GM04504 (cell line): Measurements from ENCODE around the gene ZNF385B.
A peak's percentile ranks its signal among the peaks of the same experiment; 100 is the strongest.
"Not testable (repeated sequence)": the region's sequence is repeated elsewhere in the genome, so short reads cannot be mapped to it uniquely, and the experiment has no call there.

Source experiments
- DNase-seq: peaks from one replicate; pipeline ENCODE4 v3.0.0-alpha.2; 2012; ENCODE audit warnings: low read depth

ZNF385B gene

GRCh38 chr2:179631769-179632385, 229.5 kb downstream of the ZNF385B start:
- not testable (repeated sequence) for DNase-seq

GRCh38 chr2:179629776-179630175, 231.6 kb downstream of the ZNF385B start:
- not testable (repeated sequence) for DNase-seq

GRCh38 chr2:179626261-179626660, 235.2 kb downstream of the ZNF385B start:
- no peak for DNase-seq

DNA sequence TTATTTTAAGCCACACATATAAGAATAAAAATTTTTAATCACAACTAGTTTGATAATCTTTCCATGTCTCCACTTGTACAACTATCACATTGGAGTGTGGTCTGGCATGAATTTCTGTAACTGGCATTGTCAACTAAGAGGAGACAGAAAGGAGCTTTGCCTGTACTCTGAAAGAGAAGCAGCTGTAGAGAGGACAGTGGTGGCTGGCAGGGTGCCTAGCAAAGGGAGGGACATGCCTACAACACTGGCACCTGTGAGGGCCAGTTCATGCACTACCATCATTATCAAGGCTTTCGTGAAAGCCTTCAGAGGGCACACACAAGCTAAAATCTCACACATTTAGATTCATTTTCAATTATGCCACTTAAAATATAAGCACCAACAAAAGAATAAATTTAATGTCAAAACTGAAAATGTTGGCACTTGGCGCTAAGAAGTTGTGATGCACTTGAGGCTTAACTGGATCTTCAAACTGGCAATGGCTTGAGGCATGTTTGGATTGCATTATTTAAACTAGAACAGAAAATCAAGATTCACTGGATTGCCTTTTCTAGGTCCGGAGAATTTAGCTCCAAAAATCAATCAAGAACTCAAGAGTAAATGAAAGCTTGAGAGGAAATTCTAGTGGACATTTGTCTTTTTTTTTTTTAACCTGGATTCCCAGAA, 238.6 kb downstream of the ZNF385B start:
- DNase-seq = no peak

DNA sequence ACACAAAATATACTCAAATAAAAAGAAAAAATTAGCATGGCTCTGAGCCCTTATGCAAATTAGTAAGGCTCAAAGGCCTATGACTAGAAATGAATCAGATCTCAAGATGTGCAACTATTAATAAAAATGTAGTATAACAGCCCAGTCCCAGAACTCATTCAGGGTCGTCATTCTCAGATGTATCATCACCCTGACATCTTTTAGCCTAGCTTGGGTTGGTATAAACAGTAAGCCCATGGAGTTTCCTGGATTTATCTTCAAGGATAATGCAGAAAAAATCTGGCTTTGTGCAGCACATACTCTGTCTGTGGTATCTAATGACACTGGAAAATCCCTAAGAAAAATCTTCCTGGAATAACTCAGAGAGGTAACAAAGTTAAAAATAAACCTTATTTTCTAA, 239.3 kb downstream of the ZNF385B start:
- DNase-seq = no peak

- DNase-seq = no peak
These were observed 241.4 kb downstream of the ZNF385B start for GRCh38 chr2:179619947-179620467.

DNA sequence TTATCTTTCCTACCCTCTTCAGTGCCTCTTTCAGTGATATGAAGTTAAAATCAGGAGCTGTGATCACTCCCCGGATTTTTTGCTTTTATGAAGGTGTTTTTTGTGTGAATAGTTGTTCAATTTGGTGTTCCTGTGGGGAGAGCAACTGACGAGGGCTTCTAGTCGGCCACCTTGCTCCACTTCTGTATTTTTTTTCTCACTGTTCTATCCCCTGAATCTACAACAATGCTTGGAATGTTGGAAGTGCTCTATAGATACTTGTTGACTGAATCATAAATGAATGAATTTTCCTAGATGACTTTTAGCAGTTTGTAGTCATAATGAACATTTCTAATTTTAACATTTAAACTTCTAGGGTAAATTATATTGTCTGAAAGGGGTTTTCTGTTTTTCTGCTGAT, 247.3 kb downstream of the ZNF385B start:
- no peak for DNase-seq

DNA sequence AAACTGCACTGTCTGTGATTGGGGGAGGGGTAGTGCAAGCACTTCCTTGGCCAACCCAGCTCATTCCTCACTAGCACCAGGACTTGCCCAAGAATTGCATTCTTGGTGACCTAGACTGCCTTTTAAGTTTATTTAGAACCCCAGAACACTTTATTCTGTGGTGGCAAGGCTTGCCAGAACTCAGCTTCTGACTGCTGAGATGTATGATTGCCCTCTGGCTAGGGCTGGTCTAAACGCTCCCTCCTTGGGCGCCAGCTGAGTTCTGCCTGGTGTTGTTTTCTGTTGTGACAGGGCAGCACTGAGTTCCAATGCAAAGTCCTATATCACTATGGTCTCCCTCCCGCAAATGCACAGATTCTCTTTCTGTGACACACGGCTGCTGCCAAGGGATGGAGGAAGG, 247.7 kb downstream of the ZNF385B start:
- no peak for DNase-seq

DNA sequence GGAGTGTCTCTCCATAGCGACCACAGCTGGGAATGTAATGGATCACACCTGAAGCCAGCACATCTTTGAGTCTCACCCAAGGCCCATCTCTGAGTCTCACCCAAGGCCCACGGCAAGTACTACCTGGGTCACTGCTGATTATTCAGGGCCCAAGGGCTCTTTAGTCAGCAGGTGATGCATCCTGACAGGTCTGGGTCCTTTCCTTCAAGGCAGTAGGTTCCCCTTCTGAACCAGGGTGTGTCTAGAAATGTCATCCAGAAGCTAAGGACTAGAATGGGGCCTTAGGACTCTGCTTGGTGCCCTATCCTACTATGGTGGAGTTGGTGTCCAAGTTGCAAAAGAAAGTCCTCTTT, 248.1 kb downstream of the ZNF385B start:
- no peak for DNase-seq

- no peak for DNase-seq
These were observed 248.7 kb downstream of the ZNF385B start for GRCh38 chr2:179612591-179613298.

- DNase-seq = peak; percentile 85
These were observed 249.3 kb downstream of the ZNF385B start for GRCh38 chr2:179612108-179612507.

DNA sequence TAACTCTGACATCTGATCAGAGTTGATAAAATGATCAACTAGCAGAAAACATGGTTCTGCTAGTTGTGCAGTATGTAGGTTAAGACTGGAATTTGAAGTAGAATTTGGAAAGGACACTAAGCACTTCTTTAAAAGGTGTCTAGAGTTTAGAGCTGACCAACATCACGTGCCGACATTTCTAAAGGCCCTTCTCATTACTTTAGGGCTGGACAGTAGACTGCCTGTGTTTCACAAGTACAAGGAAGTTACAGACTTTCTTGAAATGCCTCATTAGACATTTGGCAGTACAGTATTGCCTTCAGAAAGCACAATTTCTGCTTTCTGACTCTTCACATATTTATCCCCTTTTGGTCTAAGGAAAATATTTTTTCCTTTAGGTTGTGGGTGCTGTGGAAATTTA, 255.3 kb downstream of the ZNF385B start:
- DNase-seq = no peak

DNA sequence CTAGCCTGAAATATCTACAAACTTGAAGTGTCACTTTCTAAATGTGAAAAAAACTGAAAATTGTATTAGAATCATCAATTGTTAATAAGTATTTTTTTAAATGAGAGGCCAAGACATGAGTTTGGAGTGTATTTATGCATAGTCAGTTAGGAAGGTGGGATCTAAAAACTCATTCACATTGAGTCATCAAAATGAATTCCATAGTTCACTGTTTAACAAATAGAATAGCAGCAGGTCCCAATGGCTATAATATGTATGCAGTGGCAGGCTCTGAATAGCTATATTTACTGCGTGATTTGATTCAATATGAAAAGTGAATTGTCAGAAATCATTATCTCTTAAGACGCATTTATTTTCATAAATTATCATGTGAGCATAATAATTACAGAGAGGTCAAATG, 256.1 kb downstream of the ZNF385B start:
- no peak for DNase-seq

- no peak for DNase-seq
These were observed 256.8 kb downstream of the ZNF385B start for GRCh38 chr2:179604598-179604997.

GRCh38 chr2:179602452-179602851, 259.0 kb downstream of the ZNF385B start:
- DNase-seq = no peak

- DNase-seq = no peak
These were observed 265.4 kb downstream of the ZNF385B start for GRCh38 chr2:179596018-179596417.

DNA sequence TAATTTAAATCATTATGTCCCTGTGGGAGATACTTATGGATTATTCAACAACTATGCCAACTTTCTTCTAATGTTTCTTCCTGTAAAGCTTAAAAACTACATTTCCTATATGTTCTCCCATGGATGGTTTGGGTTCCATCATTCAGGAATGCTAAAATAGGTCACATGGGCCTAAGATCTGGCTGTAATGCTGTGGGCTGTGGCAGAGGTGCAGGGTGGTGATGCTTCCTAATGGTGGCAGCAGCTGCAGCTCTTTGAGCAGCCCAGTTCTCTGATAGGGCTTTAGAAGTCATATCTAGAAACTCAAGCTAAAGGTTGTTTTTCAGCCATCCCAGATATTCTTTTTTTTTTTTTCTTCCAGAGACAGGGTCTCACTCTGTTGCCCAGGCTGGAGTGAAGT, 266.1 kb downstream of the ZNF385B start:
- DNase-seq = no peak

DNA sequence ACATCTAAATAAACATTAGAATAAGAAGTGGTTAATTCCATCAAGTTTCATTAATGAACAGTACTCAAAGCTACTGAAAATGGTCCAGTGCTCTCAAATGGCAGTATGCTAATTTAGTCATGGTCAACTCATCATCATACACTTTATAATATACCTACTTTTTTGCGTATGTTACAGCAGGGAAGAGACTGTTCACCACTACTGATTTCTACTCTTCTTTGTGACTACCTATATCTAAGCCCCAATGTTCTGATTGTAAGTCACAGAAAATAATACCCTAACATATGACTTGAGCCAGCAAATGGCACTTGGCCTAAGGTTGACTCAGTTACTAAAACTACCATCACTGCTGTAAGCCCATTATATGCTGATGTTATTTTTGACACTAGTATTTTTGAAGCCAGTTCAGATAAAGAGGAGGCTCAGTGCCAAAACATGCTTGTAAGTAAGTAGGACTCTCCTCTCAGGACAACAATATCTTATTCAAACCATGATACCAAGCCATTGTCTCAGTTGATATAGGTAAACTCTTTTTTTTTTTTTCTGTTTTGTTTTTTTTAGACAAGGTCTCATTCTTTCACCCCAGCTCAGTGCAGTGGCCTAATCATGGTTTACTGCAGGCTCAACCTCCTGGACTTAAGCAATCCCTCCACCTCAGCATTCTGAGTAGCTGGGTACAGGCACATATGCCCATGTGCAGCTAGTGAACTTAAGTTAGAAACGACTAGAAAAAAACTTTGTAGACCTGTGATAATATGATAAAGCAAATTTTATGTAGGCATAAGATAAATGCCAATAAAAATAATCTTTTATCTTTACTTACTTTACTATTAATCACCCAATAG, 266.9 kb downstream of the ZNF385B start:
- no peak for DNase-seq

DNA sequence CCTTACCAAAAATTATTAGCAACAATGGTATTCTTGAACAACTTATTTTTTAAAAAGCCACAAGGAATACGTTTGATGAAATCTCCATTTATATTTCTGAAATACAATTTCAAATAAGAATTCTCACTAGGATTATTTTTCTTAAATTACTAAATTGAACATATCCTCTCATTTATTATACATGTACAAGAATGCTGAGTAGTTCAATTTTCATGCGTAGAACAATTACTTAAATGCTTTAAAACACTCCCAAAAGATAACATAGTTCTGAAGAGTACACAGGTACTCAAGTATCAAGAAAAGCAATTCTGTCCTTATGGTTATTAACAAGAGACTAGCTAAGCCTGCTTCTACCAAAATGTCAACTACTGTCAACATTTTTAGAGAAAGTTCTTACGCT, 268.1 kb downstream of the ZNF385B start:
- no peak for DNase-seq

DNA sequence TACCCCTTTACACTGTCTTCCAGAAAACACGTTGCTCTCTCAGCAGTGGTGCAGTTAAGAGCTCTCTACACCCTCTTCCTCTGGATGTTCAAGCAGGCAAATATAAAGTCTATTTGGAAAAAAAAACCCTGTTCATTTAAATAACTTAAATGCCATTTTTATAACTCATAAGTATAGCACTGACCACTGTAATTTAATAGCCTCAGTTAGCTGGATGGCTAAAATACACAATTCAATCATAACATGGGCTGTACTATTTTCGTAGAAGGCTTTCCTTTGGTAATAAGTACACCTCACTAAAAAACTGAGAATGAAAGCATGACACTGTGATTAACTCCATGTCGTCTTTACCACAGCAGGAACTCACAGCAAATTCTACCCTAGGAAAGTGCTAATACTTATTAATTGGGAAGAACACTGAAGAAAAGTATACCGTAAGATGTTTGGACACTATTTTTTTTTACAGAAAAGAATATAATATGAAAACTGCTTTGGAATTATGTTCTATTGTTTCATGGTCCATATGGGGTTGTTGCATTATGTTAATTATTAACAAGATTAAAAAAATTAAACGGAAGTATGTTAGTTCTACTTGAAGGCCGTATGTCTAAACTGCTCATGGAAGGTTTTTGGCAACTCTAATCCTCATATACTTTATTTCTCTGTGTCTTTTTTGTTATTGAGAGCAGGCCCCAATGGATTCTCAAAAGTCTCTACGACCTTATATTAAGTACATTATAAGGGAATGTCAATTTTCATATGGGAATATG, 269.1 kb downstream of the ZNF385B start:
- DNase-seq = no peak

DNA sequence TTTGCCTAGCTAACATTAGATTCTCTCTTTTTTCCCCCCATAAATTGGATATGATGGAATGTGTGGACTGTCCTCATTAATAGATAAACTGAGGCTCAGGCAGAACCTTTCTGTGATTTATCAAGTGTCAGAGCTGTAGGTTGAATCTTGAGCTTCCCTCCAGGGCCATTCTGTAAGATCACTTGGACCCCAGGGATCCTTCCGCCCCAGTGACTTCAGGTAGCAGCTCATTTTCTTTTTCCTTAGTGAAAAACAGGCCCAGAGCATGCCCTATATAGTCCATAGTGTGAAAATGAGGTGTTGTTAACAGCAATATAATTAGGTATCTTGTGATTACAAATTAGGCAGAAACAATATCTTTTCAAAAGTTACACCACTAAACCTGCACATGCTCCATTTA, 269.7 kb downstream of the ZNF385B start:
- DNase-seq = no peak
